ENCODE results near the gene DNASE1. TPM values are rescaled to one million over a fixed set of nuclear protein-coding genes. Genes with fewer than 3 reads are reported as not detected.

The DNASE1 gene
- total and polyA plus RNA-seq, 9 of the 15 experiments (the other 6 are each of a cell fraction or from before 2014, with no cell fraction given), result 0.53 to 10.1 (median 5.9) TPM

DNA sequence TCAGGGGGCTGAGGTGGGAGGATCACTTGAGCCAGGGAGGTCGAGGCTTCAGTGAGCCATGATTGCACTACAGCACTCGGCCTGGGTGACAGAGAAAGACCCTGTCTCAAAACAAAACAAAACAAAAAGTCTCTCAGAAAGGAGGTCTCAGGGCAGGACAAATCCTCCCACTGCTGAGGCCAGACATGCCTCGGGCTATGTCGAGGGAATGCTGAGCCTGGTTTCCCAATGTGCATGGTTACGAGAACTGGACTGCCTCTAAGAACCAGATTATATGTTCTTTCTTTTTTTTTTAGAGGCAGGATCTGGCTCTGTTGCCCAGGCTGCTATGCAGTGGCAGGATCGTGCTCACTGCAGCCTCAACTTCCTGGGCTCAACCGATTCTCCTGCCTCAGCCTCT is 35.2 kb downstream of the DNASE1 start:
- no TSS peak for BruUV-seq (replicated peaks)
- no peaks in the 10 kb centered on the region for H3K9me3 ChIP-seq (replicated peaks; ENCODE audit: control insufficient read depth, insufficient read depth, low read depth, low read length)
- peaks cover 82% of the 10 kb centered on the region for H3K36me3 ChIP-seq (ENCODE audit: control insufficient read depth, insufficient read depth, low read length)
- no peak for DNase-seq (ENCODE audit: extremely low read depth in 1 of 4, low spot score in 3 of 4)
- intact Hi-C loops (cut with micrococcal nuclease), result loop anchor here (1.0 kb wide), 1 partner anchor 191 kb away; the partner anchor contains the start of gene CREBBP
- H3K9me1 ChIP-seq (ENCODE audit: control insufficient read depth, insufficient read depth, low read length), result no peaks in the 10 kb centered on the region
- H3K27me3 ChIP-seq (ENCODE audit: control insufficient read depth in 2 of 2, insufficient read depth in 2 of 2, low read length in 2 of 2), result no peaks in the 10 kb centered on the region
- no peak for ATAC-seq
- H3K4me1 ChIP-seq (replicated peaks in 1 of 2; ENCODE audit: control insufficient read depth in 2 of 2, insufficient read depth in 2 of 2, low read length in 2 of 2), result peaks cover 7 to 14% of the 10 kb centered on the region in 2 experiments; a peak in 4 of 5 replicates
- H4K20me1 ChIP-seq (replicated peaks; ENCODE audit: control insufficient read depth, insufficient read depth, low read length), result 0 out of 2 replicates have a peak, but pooled peaks cover 7% of the 10 kb centered on the region
- no peak overlapping the region for H3K27ac ChIP-seq (ENCODE audit: extremely low read depth, low read depth, low read length)
- WGBS (ENCODE audit: insufficient coverage, low coverage, missing lambda C conversion rate), result 93% methylated on average over 7 of the region's 7 CpGs
- in situ Hi-C loops (cut with MboI), result no loop called here
- no peak overlapping the region for H3K9ac ChIP-seq (ENCODE audit: insufficient read depth in 1 of 2, low read depth in 2 of 2, low read length in 2 of 2)
- H3K79me2 ChIP-seq (ENCODE audit: control insufficient read depth, insufficient read depth, low read length), result peaks cover 40% of the 10 kb centered on the region
- no peak for FAIRE-seq
- no peak overlapping the region for H2AFZ ChIP-seq (ENCODE audit: low read depth, low read length)
- CTCF ChIA-PET (ENCODE audit: low intra/inter-chr PET ratio), result interaction anchor here (0.6 to 0.7 kb wide), 2 partner anchors 69 to 713 kb away, joined by 3 read pairs; no protein-coding TSS in a partner anchor
- no peak overlapping the region for H3K4me2 ChIP-seq (ENCODE audit: insufficient read depth, low read length)
- POLR2A ChIA-PET, result no interaction called here
- no peak overlapping the region for H3K4me3 ChIP-seq
- TF ChIP-seq, protein P1, sequence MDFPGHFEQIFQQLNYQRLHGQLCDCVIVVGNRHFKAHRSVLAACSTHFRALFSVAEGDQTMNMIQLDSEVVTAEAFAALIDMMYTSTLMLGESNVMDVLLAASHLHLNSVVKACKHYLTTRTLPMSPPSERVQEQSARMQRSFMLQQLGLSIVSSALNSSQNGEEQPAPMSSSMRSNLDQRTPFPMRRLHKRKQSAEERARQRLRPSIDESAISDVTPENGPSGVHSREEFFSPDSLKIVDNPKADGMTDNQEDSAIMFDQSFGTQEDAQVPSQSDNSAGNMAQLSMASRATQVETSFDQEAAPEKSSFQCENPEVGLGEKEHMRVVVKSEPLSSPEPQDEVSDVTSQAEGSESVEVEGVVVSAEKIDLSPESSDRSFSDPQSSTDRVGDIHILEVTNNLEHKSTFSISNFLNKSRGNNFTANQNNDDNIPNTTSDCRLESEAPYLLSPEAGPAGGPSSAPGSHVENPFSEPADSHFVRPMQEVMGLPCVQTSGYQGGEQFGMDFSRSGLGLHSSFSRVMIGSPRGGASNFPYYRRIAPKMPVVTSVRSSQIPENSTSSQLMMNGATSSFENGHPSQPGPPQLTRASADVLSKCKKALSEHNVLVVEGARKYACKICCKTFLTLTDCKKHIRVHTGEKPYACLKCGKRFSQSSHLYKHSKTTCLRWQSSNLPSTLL (IDR thresholded peaks at IDR 0.05), result no peak
- no peak for TF ChIP-seq BRF1 (IDR thresholded peaks at IDR 0.05; ENCODE audit: borderline replicate concordance, extremely low read depth, insufficient read length)
- TF ChIP-seq, protein P2, sequence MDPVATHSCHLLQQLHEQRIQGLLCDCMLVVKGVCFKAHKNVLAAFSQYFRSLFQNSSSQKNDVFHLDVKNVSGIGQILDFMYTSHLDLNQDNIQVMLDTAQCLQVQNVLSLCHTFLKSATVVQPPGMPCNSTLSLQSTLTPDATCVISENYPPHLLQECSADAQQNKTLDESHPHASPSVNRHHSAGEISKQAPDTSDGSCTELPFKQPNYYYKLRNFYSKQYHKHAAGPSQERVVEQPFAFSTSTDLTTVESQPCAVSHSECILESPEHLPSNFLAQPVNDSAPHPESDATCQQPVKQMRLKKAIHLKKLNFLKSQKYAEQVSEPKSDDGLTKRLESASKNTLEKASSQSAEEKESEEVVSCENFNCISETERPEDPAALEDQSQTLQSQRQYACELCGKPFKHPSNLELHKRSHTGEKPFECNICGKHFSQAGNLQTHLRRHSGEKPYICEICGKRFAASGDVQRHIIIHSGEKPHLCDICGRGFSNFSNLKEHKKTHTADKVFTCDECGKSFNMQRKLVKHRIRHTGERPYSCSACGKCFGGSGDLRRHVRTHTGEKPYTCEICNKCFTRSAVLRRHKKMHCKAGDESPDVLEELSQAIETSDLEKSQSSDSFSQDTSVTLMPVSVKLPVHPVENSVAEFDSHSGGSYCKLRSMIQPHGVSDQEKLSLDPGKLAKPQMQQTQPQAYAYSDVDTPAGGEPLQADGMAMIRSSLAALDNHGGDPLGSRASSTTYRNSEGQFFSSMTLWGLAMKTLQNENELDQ (CRISPR knock-in tag; IDR thresholded peaks at IDR 0.05; ENCODE audit: borderline replicate concordance), result no peak
- TF ChIP-seq, protein P3, sequence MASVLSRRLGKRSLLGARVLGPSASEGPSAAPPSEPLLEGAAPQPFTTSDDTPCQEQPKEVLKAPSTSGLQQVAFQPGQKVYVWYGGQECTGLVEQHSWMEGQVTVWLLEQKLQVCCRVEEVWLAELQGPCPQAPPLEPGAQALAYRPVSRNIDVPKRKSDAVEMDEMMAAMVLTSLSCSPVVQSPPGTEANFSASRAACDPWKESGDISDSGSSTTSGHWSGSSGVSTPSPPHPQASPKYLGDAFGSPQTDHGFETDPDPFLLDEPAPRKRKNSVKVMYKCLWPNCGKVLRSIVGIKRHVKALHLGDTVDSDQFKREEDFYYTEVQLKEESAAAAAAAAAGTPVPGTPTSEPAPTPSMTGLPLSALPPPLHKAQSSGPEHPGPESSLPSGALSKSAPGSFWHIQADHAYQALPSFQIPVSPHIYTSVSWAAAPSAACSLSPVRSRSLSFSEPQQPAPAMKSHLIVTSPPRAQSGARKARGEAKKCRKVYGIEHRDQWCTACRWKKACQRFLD (CRISPR knock-in tag; IDR thresholded peaks at IDR 0.05), result no peak
- TF ChIP-seq, protein P4, sequence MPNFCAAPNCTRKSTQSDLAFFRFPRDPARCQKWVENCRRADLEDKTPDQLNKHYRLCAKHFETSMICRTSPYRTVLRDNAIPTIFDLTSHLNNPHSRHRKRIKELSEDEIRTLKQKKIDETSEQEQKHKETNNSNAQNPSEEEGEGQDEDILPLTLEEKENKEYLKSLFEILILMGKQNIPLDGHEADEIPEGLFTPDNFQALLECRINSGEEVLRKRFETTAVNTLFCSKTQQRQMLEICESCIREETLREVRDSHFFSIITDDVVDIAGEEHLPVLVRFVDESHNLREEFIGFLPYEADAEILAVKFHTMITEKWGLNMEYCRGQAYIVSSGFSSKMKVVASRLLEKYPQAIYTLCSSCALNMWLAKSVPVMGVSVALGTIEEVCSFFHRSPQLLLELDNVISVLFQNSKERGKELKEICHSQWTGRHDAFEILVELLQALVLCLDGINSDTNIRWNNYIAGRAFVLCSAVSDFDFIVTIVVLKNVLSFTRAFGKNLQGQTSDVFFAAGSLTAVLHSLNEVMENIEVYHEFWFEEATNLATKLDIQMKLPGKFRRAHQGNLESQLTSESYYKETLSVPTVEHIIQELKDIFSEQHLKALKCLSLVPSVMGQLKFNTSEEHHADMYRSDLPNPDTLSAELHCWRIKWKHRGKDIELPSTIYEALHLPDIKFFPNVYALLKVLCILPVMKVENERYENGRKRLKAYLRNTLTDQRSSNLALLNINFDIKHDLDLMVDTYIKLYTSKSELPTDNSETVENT (CRISPR knock-in tag; IDR thresholded peaks at IDR 0.05), result no peak
- no peak for TF ChIP-seq ADNP (tag; IDR thresholded peaks at IDR 0.05)
- TF ChIP-seq ZNF717 (CRISPR knock-in tag; IDR thresholded peaks at IDR 0.05), result no peak
